ENCODE measurements around the gene MYH10. TPM values are rescaled to one million over a fixed set of nuclear protein-coding genes. Genes with fewer than 3 reads are reported as not detected.

MYH10 gene
- total and polyA plus RNA-seq, 4 donors: 9.1 to 79.1 (median 25.9) TPM

DNA sequence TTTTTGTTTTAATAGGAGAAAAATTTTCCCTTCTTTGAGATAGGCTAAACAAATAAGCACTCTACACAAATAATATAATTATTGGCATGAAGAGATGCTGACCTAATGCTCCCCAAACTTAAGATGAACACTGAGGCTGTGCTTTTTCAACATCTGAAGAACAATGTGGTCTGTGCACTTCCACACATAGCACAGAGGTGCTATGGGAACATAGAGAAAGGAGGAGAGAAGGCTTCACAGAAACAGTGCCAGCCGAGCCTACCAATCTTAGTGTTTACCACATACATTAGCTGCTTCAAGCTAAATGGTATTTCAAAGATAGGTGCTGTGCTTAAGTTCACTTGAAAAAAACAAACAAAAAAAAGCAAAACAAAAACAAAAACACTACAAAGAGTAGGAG, 72.4 kb downstream of the MYH10 start:
- H3K4me3 ChIP-seq (ENCODE audit: low read depth in 1 of 3, low read length in 3 of 3): no peak overlapping the region
- H3K4me1 ChIP-seq (ENCODE audit: control insufficient read depth in 4 of 4, insufficient read depth in 4 of 4, low read length in 3 of 4): no peaks in the 10 kb centered on the region
- peaks cover 0 to 5% (median 2%) of the 10 kb centered on the region in 4 donors for H3K36me3 ChIP-seq (ENCODE audit: control insufficient read depth in 4 of 4, insufficient read depth in 3 of 4, low read depth in 1 of 4, low read length in 3 of 4)
- no peak overlapping the region for H3K9ac ChIP-seq (ENCODE audit: low read depth in 1 of 2, low read length in 2 of 2)
- H3K27ac ChIP-seq (ENCODE audit: low read depth in 1 of 2, low read length in 2 of 2): no peak overlapping the region
- H3K27me3 ChIP-seq (ENCODE audit: control insufficient read depth in 4 of 4, insufficient read depth in 4 of 4, low read length in 3 of 4): no peaks in the 10 kb centered on the region
- no peaks in the 10 kb centered on the region for H3K9me3 ChIP-seq (ENCODE audit: control insufficient read depth in 4 of 4, low read length in 3 of 4)
- DNase-seq (ENCODE audit: low spot score): no peak
- WGBS: 96% methylated on average over 1 of the region's 1 CpG
- TF ChIP-seq, protein P1, sequence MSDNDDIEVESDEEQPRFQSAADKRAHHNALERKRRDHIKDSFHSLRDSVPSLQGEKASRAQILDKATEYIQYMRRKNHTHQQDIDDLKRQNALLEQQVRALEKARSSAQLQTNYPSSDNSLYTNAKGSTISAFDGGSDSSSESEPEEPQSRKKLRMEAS (IDR thresholded peaks at IDR 0.05): no peak
- TF ChIP-seq HNF4G (IDR thresholded peaks at IDR 0.05) (no peak), RXRA (IDR thresholded peaks at IDR 0.05) (no peak), YY1 (IDR thresholded peaks at IDR 0.05) (no peak), FOXA2 (IDR thresholded peaks at IDR 0.05) (no peak), REST (IDR thresholded peaks at IDR 0.05) (no peak), JUND (IDR thresholded peaks at IDR 0.05) (no peak), FOXA1 (IDR thresholded peaks at IDR 0.05) (no peak), HNF4A (conservative IDR thresholded peaks at IDR 0.05) (no peak), SP1 (IDR thresholded peaks at IDR 0.05) (no peak)
- TF ChIP-seq, protein P2, sequence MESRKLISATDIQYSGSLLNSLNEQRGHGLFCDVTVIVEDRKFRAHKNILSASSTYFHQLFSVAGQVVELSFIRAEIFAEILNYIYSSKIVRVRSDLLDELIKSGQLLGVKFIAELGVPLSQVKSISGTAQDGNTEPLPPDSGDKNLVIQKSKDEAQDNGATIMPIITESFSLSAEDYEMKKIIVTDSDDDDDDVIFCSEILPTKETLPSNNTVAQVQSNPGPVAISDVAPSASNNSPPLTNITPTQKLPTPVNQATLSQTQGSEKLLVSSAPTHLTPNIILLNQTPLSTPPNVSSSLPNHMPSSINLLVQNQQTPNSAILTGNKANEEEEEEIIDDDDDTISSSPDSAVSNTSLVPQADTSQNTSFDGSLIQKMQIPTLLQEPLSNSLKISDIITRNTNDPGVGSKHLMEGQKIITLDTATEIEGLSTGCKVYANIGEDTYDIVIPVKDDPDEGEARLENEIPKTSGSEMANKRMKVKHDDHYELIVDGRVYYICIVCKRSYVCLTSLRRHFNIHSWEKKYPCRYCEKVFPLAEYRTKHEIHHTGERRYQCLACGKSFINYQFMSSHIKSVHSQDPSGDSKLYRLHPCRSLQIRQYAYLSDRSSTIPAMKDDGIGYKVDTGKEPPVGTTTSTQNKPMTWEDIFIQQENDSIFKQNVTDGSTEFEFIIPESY (IDR thresholded peaks at IDR 0.05): no peak
- TF ChIP-seq, protein P3, sequence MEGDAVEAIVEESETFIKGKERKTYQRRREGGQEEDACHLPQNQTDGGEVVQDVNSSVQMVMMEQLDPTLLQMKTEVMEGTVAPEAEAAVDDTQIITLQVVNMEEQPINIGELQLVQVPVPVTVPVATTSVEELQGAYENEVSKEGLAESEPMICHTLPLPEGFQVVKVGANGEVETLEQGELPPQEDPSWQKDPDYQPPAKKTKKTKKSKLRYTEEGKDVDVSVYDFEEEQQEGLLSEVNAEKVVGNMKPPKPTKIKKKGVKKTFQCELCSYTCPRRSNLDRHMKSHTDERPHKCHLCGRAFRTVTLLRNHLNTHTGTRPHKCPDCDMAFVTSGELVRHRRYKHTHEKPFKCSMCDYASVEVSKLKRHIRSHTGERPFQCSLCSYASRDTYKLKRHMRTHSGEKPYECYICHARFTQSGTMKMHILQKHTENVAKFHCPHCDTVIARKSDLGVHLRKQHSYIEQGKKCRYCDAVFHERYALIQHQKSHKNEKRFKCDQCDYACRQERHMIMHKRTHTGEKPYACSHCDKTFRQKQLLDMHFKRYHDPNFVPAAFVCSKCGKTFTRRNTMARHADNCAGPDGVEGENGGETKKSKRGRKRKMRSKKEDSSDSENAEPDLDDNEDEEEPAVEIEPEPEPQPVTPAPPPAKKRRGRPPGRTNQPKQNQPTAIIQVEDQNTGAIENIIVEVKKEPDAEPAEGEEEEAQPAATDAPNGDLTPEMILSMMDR (IDR thresholded peaks at IDR 0.05; ENCODE audit: low read depth, low read length, missing input control): no peak

DNA sequence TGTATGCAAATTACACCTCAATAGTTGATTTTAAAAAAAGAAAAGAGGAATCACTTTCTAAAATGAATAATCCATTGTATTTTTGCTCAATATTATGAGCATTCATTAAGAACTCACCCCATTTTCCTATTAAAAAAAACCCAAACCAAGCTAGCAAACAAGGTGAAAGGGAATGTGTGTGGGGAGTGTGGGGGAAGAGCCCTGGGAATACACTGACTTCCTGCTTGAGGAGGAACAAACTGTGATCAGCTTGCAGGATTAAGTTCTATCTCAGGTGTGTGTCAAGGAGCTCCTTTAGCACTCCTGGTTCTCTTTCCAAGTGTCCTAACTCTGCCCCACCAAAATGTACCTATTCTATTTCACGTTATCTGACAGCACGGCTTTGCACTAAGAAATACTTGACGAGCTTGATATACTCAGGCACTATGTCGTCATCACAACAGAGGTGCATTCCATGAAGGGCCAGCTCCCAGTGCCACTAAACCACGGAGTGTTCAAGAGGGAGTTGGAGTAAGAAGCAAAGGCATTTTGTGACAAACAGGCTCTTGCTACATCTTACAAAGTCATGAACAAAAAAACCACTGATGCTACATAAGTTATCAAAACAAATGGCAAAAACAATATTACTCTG, 73.2 kb downstream of the MYH10 start:
- 92% methylated on average over 5 of the region's 5 CpGs for WGBS
- no peak for TF ChIP-seq NR2F2 (IDR thresholded peaks at IDR 0.05)
- TF ChIP-seq HNF4A (conservative IDR thresholded peaks at IDR 0.05): no peak
- TF ChIP-seq EGR1 (IDR thresholded peaks at IDR 0.05; ENCODE audit: low read depth in 2 of 2): no peak
- TF ChIP-seq, protein P3 (IDR thresholded peaks at IDR 0.05; ENCODE audit: low read depth, low read length, missing input control): no peak
- no peak for TF ChIP-seq ATF3 (IDR thresholded peaks at IDR 0.05)
- no peak for TF ChIP-seq JUND (IDR thresholded peaks at IDR 0.05)
- TF ChIP-seq HNF4G (IDR thresholded peaks at IDR 0.05): no peak
- TF ChIP-seq GABPA (IDR thresholded peaks at IDR 0.05 in 1 of 2, conservative IDR thresholded peaks at IDR 0.05 in 1 of 2): no peak
- no peak for TF ChIP-seq REST (IDR thresholded peaks at IDR 0.05)
- TF ChIP-seq RAD21 (IDR thresholded peaks at IDR 0.05): no peak
- TF ChIP-seq TAF1 (conservative IDR thresholded peaks at IDR 0.05): no peak
- TF ChIP-seq FOXA1 (IDR thresholded peaks at IDR 0.05): no peak
- no peak for TF ChIP-seq SP1 (IDR thresholded peaks at IDR 0.05)

More for the DNA sequence above, 73.2 kb downstream of the MYH10 start:
- H3K36me3 ChIP-seq (ENCODE audit: control insufficient read depth in 4 of 4, insufficient read depth in 3 of 4, low read depth in 1 of 4, low read length in 3 of 4): peaks cover 0 to 5% (median 2%) of the 10 kb centered on the region in 4 donors
- H3K9ac ChIP-seq (ENCODE audit: low read depth in 1 of 2, low read length in 2 of 2): no peak overlapping the region
- no peaks in the 10 kb centered on the region for H3K27me3 ChIP-seq (ENCODE audit: control insufficient read depth in 4 of 4, insufficient read depth in 4 of 4, low read length in 3 of 4)
- no peak overlapping the region for H3K4me3 ChIP-seq (ENCODE audit: low read depth in 1 of 3, low read length in 3 of 3)
- no peaks in the 10 kb centered on the region for H3K4me1 ChIP-seq (ENCODE audit: control insufficient read depth in 4 of 4, insufficient read depth in 4 of 4, low read length in 3 of 4)
- no peaks in the 10 kb centered on the region for H3K9me3 ChIP-seq (ENCODE audit: control insufficient read depth in 4 of 4, low read length in 3 of 4)
- no peak overlapping the region for H3K27ac ChIP-seq (ENCODE audit: low read depth in 1 of 2, low read length in 2 of 2)
- DNase-seq (ENCODE audit: low spot score): no peak

Data from liver (tissue), 9 donors.